NB4 (cell line): ENCODE results near the gene PPP2R2D.

Source experiments
- DNase-seq: peaks from one replicate; pipeline ENCODE4 v3.0.0; 2010; ENCODE audit warnings: low read depth
- H3K4me3 ChIP-seq: one replicate; pipeline ENCODE4 v1.5.1; 2011; ENCODE audit warnings: mild to moderate bottlenecking, low read depth, low read length, moderate library complexity
- MYC ChIP-seq: IDR thresholded peaks from 2 replicates; pipeline ENCODE4 v1.6.1; 2011; ENCODE audit warnings: low read depth, low read length
- POLR2A ChIP-seq: IDR thresholded peaks from 2 replicates; pipeline ENCODE4 v1.6.1; 2011; ENCODE audit warnings: mild to moderate bottlenecking; ENCODE audit not compliant: insufficient read length; ENCODE audit errors: extremely low read depth
- TF ChIP-seq, protein P1 (sequence below): IDR thresholded peaks from 2 replicates; pipeline ENCODE4 v1.6.1; 2011; ENCODE audit warnings: low read depth, low read length
- TF ChIP-seq, protein P2 (sequence below): IDR thresholded peaks from one replicate; pipeline ENCODE4 v1.5.1; 2012; ENCODE audit warnings: low read depth, low read length

Gene PPP2R2D

GRCh38 chr10:131959841-131960240 is 59.0 kb downstream of the PPP2R2D start:
- TF ChIP-seq, protein P1, sequence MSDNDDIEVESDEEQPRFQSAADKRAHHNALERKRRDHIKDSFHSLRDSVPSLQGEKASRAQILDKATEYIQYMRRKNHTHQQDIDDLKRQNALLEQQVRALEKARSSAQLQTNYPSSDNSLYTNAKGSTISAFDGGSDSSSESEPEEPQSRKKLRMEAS, result no peak
- TF ChIP-seq, protein P2, sequence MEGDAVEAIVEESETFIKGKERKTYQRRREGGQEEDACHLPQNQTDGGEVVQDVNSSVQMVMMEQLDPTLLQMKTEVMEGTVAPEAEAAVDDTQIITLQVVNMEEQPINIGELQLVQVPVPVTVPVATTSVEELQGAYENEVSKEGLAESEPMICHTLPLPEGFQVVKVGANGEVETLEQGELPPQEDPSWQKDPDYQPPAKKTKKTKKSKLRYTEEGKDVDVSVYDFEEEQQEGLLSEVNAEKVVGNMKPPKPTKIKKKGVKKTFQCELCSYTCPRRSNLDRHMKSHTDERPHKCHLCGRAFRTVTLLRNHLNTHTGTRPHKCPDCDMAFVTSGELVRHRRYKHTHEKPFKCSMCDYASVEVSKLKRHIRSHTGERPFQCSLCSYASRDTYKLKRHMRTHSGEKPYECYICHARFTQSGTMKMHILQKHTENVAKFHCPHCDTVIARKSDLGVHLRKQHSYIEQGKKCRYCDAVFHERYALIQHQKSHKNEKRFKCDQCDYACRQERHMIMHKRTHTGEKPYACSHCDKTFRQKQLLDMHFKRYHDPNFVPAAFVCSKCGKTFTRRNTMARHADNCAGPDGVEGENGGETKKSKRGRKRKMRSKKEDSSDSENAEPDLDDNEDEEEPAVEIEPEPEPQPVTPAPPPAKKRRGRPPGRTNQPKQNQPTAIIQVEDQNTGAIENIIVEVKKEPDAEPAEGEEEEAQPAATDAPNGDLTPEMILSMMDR, result no peak
- TF ChIP-seq MYC, result no peak
- TF ChIP-seq POLR2A, result no peak
- no peak overlapping the region for H3K4me3 ChIP-seq
- DNase-seq, result no peak

GRCh38 chr10:131960631-131961046 is 59.8 kb downstream of the PPP2R2D start:
- no peak for DNase-seq
- H3K4me3 ChIP-seq, result no peak overlapping the region
- TF ChIP-seq, protein P1, result no peak
- TF ChIP-seq, protein P2, result no peak
- TF ChIP-seq MYC, result no peak
- no peak for TF ChIP-seq POLR2A

DNA sequence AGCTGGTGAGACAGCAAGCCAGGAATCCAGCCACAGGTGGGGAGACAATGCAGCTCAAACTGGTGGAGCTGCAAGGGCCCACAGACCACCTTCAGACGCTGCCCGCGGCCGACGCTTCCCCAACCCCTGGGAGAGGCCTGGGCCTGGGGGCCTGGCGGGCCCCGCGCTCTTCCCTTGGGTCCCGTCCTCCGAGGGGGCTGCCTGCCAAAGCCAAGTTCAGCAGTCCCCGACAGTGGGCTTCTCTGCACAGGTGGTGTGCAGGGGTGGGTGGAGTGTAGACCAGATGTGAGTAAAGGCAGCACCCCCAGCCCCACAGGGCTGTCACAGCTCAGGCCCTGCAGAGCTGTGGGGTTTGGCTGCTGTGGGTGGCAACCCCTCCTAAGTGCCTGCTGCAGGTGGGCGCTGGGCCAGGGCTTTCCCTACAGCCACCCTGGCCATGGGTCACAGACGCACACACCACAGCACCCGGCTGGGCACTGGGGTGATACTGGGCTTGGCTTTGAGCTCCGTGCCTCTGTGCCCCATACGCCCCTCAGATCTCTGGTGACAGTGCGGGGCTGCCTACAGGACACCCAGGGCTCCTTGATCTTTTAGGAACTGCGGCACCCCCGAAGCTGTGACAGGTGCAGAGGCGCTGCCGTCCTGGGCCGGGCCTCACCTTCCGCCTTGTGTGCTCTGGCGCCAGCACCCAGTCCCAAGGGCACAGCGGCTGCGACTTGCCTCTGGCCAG is 60.4 kb downstream of the PPP2R2D start:
- TF ChIP-seq POLR2A, result no peak
- TF ChIP-seq, protein P2, result no peak
- no peak for TF ChIP-seq MYC
- TF ChIP-seq, protein P1, result no peak
- peak overlapping the region; percentile 14 for H3K4me3 ChIP-seq
- no peak for DNase-seq

DNA sequence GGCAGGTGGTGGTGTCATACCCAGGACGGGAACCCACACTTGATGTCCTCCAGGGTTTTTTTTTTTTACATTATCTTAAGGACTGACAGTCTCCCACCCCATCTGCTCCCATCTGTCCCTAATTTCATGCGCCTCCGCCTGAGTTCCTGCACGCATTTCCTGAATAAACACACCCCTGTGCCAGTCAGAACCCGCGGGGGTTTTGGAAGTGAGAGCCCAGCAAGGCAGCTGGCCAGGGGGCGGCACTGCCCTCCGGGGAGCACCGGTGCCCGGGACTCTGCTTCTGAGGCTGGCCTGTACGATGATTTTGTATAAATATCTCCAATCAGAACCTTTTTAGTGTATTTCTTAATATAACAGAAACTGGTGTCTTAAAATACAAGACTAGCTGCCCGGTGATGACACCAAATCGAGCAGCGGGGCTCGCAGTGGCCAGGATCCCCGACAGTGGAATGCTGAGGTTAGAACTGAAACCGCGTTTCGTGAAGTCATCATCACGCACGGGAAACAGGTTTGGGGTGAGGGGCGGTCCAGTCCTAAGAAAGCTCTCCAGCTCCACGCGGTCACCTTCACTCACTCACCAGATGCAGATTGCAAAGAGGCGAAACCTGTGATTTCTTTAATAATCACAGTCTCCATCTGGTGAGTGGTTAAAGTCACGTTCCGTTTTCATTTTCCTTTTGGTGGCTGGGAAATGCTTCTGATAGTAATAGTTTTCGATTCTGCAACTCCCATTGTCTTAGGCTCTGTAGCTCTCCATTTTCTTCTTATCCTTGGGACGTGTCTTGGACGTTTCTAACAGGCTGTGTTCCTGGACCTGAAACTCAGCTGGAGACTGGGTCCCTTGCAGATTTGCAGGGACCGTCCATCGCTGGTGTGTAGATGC is 61.2 kb downstream of the PPP2R2D start:
- TF ChIP-seq, protein P1, result no peak
- TF ChIP-seq, protein P2, result no peak
- TF ChIP-seq MYC (no peak; the same call in 1 of the 2 replicates), POLR2A (no peak)
- peak overlapping the region; percentile 54 for H3K4me3 ChIP-seq
- peak; percentile 62 for DNase-seq

DNA sequence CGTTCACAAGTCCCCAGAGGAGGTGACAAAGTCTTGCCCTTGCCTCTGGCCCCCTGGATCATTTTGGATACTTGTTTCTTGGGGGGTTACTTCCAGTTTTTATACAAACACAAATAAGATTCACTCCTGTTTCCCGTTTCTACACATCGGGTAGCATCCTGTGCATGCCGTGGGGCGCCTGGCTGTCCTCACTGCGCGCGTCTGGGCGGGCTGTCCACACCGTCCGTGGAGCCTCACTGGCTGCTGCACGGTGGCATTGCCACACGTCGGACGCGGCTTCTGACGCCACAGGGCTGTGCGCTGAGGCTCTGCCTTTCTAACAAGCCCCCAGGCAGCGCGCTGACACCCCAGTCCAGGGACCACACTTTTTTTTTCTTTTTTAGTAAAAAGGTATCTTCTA is 62.5 kb downstream of the PPP2R2D start:
- H3K4me3 ChIP-seq, result peak overlapping the region; percentile 40
- no peak for TF ChIP-seq POLR2A
- peak; percentile 81 for DNase-seq

- DNase-seq, result peak; percentile 55
- TF ChIP-seq MYC (no peak), POLR2A (no peak)
- TF ChIP-seq, protein P2, result no peak
- TF ChIP-seq, protein P1, result no peak
- H3K4me3 ChIP-seq, result peak overlapping the region; percentile 40
Measured at GRCh38 chr10:131963811-131964210, 63.0 kb downstream of the PPP2R2D start.
